GM12878 (cell line): ENCODE data around the gene MLN.

Experiments used
- POLR2AphosphoS5 ChIP-seq: IDR thresholded peaks from 2 replicates; pipeline ENCODE4 v1.6.1; 2011; ENCODE audit warnings: mild to moderate bottlenecking, low read length, inconsistent platforms
- SIN3A ChIP-seq: IDR thresholded peaks from 2 replicates; pipeline ENCODE4 v1.6.1; 2012; ENCODE audit warnings: low read depth, low read length, improper control_type of control experiment
- YBX1 ChIP-seq: fragments of 450-650 bp; IDR thresholded peaks from 2 replicates; pipeline ENCODE4 v1.6.1; 2016; ENCODE audit warnings: antibody characterized with exemption
- YY1 ChIP-seq: IDR thresholded peaks from 2 replicates; pipeline ENCODE4 v1.6.1; 2011; ENCODE audit warnings: low read depth, mild to moderate bottlenecking, low read length
- TF ChIP-seq, protein P1 (sequence below): IDR thresholded peaks from 2 replicates; pipeline ENCODE4 v1.6.1; 2012; ENCODE audit warnings: mild to moderate bottlenecking, low read depth, low read length
- TF ChIP-seq, protein P2 (sequence below), 3 experiments: IDR thresholded peaks in 2 of 3; conservative IDR thresholded peaks in 1 of 3; 2 replicates each; pipeline ENCODE4 v1.5.1; 2011; ENCODE audit warnings: low read depth in 3 of 3, low read length in 3 of 3, mild to moderate bottlenecking in 3 of 3, control low read depth in 2 of 3, moderate library complexity in 2 of 3, inconsistent platforms in 1 of 3, mixed read lengths in 1 of 3; ENCODE audit not compliant: control insufficient read depth in 2 of 3, insufficient read depth in 1 of 3; ENCODE audit errors: extremely low read depth in 1 of 3

DNA sequence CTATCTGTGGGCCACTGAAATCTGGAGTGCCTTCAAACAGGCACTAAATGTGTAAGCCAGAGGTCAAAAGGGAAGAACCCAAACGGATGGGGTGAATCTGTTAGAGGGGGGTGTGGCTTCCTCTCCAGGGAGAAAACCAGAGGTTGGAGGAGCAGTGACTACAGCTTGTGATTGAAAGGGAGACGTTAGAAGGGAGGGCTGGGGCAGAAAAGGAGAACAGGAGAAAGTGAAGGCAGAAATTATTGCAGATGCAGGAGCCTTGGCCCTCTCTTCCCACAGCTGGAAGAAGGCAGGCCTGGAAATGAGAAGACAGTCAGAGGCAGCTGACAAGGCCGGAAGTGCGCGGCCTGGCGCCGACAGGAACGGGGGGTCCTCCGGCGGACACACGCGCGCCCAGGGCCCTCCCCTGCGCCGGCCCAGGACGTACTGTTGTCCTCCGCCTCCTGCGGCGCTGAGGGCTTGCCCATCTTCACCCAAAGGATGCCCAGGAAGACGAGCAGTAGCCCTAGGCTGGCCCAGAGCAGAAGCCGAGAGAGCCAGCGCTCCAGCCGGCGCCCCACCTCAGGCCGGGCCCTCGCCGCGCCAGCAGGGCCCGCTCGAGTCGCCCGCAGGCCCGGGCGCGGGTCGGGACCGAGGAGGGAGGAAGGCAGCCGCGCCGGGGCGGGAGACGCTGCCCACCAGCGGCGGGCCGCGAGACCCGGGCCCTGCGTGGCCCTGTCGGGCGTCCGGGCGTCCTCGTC lies 15.7 kb downstream of the MLN start:
- TF ChIP-seq YY1 (no peak), SIN3A (no peak), YBX1 (no peak), POLR2AphosphoS5 (peak; percentile 18; the same call in 1 of the 2 replicates)
- TF ChIP-seq, protein P1, sequence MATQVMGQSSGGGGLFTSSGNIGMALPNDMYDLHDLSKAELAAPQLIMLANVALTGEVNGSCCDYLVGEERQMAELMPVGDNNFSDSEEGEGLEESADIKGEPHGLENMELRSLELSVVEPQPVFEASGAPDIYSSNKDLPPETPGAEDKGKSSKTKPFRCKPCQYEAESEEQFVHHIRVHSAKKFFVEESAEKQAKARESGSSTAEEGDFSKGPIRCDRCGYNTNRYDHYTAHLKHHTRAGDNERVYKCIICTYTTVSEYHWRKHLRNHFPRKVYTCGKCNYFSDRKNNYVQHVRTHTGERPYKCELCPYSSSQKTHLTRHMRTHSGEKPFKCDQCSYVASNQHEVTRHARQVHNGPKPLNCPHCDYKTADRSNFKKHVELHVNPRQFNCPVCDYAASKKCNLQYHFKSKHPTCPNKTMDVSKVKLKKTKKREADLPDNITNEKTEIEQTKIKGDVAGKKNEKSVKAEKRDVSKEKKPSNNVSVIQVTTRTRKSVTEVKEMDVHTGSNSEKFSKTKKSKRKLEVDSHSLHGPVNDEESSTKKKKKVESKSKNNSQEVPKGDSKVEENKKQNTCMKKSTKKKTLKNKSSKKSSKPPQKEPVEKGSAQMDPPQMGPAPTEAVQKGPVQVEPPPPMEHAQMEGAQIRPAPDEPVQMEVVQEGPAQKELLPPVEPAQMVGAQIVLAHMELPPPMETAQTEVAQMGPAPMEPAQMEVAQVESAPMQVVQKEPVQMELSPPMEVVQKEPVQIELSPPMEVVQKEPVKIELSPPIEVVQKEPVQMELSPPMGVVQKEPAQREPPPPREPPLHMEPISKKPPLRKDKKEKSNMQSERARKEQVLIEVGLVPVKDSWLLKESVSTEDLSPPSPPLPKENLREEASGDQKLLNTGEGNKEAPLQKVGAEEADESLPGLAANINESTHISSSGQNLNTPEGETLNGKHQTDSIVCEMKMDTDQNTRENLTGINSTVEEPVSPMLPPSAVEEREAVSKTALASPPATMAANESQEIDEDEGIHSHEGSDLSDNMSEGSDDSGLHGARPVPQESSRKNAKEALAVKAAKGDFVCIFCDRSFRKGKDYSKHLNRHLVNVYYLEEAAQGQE = no peak
- TF ChIP-seq, protein P2, sequence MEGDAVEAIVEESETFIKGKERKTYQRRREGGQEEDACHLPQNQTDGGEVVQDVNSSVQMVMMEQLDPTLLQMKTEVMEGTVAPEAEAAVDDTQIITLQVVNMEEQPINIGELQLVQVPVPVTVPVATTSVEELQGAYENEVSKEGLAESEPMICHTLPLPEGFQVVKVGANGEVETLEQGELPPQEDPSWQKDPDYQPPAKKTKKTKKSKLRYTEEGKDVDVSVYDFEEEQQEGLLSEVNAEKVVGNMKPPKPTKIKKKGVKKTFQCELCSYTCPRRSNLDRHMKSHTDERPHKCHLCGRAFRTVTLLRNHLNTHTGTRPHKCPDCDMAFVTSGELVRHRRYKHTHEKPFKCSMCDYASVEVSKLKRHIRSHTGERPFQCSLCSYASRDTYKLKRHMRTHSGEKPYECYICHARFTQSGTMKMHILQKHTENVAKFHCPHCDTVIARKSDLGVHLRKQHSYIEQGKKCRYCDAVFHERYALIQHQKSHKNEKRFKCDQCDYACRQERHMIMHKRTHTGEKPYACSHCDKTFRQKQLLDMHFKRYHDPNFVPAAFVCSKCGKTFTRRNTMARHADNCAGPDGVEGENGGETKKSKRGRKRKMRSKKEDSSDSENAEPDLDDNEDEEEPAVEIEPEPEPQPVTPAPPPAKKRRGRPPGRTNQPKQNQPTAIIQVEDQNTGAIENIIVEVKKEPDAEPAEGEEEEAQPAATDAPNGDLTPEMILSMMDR (IDR thresholded peaks at IDR 0.05 in 2 of 3, conservative IDR thresholded peaks at IDR 0.05 in 1 of 3; ENCODE audit: control insufficient read depth in 2 of 3, extremely low read depth in 1 of 3, insufficient read depth in 1 of 3, low read depth in 3 of 3, low read length in 3 of 3) = no peak
